A673 (cell line): ENCODE data around the gene RRP1B. TPM values are rescaled to one million over a fixed set of nuclear protein-coding genes. Genes with fewer than 3 reads are reported as not detected.
"Not testable (repeated sequence)": the region's sequence is repeated elsewhere in the genome, so short reads cannot be mapped to it uniquely, and the experiment has no call there.

Source experiments
- BruUV-seq: library from RNA; stranded (reverse); fragments of 400-500 nt; replicated peaks from 2 replicates; lab custom pipeline; 2021; lab: Mats Ljungman, UMichigan
- CTCF ChIA-PET: fragments of 300-600 bp; sonication (Branson Sonifier 250); formaldehyde crosslinking; loops from one replicate; lab custom pipeline; 2022; ENCODE audit warnings: antibody characterized with exemption; lab: Charles Lee
- POLR2A ChIA-PET: fragments of 300-600 bp; sonication (Branson Sonifier 250); formaldehyde crosslinking; loops from one replicate; lab custom pipeline; 2022; ENCODE audit warnings: antibody characterized with exemption; ENCODE audit not compliant: low non-redundant PET; lab: Charles Lee
- DNase-seq: peaks from one replicate; pipeline ENCODE4 v3.0.0-alpha.2; 2015; ENCODE audit warnings: low spot score
- H3K27ac ChIP-seq: fragments of 200-600 bp; sonication (generic); 2 replicates; pipeline ENCODE4 v1.5.1; 2016; ENCODE audit warnings: mixed run types, low read depth, mild to moderate bottlenecking, mixed read lengths, antibody characterized with exemption, low read length; ENCODE audit not compliant: poor library complexity, severe bottlenecking
- H3K27me3 ChIP-seq: fragments of 200-600 bp; sonication (generic); replicated peaks from 2 replicates; pipeline ENCODE4 v1.6.1; 2017; ENCODE audit warnings: mixed run types, low read depth, mild to moderate bottlenecking, mixed read lengths, antibody characterized with exemption, low read length; ENCODE audit not compliant: insufficient read depth, poor library complexity
- H3K36me3 ChIP-seq: fragments of 200-600 bp; sonication (generic); 2 replicates; pipeline ENCODE4 v1.6.1; 2016; ENCODE audit warnings: mixed run types, mild to moderate bottlenecking, mixed read lengths, antibody characterized with exemption, low read length; ENCODE audit not compliant: insufficient read depth, poor library complexity, severe bottlenecking
- H3K4me1 ChIP-seq: fragments of 200-600 bp; sonication (generic); 2 replicates; pipeline ENCODE4 v1.6.1; 2017; ENCODE audit warnings: mixed run types, mild to moderate bottlenecking, mixed read lengths, antibody characterized with exemption, low read length; ENCODE audit not compliant: insufficient read depth, poor library complexity, severe bottlenecking
- H3K4me3 ChIP-seq: fragments of 200-600 bp; sonication (generic); 2 replicates; pipeline ENCODE4 v1.5.1; 2016; ENCODE audit warnings: low read depth, mixed run types, mild to moderate bottlenecking, mixed read lengths, low read length; ENCODE audit not compliant: poor library complexity, severe bottlenecking
- H3K9me3 ChIP-seq: fragments of 200-600 bp; sonication (generic); 2 replicates; pipeline ENCODE4 v1.6.1; 2016; ENCODE audit warnings: mixed run types, low read depth, mild to moderate bottlenecking, mixed read lengths, antibody characterized with exemption, low read length; ENCODE audit not compliant: poor library complexity, severe bottlenecking
- EZH2 ChIP-seq: fragments of 200-600 bp; sonication (generic); IDR thresholded peaks from 2 replicates; pipeline ENCODE4 v1.6.1; 2017; ENCODE audit warnings: borderline replicate concordance, low read depth, mild to moderate bottlenecking, mixed read lengths, antibody characterized with exemption, low read length; ENCODE audit not compliant: poor library complexity, severe bottlenecking
- intact Hi-C: fragments of 100-400 bp; cut with micrococcal nuclease; formaldehyde crosslinking; loops from one replicate; pipeline ENCODE4 v1.10.0; 2022; ENCODE audit not compliant: unreplicated experiment
- total RNA-seq: library from RNA; stranded (reverse); gene quantifications from 2 replicates; pipeline ENCODE4 v1.2.3, GENCODE V29; 2021
- TF ChIP-seq, protein P1 (sequence below): fragments of 300-800, 200-600 bp; sonication (generic); conservative IDR thresholded peaks from 2 replicates; pipeline ENCODE4 v1.5.1; 2017; ENCODE audit warnings: low read depth, mild to moderate bottlenecking, antibody characterized with exemption, low read length, moderate library complexity, mixed read lengths

RRP1B gene
- total RNA-seq, 1 experiment from 2014 or later, result 73.5 TPM

DNA sequence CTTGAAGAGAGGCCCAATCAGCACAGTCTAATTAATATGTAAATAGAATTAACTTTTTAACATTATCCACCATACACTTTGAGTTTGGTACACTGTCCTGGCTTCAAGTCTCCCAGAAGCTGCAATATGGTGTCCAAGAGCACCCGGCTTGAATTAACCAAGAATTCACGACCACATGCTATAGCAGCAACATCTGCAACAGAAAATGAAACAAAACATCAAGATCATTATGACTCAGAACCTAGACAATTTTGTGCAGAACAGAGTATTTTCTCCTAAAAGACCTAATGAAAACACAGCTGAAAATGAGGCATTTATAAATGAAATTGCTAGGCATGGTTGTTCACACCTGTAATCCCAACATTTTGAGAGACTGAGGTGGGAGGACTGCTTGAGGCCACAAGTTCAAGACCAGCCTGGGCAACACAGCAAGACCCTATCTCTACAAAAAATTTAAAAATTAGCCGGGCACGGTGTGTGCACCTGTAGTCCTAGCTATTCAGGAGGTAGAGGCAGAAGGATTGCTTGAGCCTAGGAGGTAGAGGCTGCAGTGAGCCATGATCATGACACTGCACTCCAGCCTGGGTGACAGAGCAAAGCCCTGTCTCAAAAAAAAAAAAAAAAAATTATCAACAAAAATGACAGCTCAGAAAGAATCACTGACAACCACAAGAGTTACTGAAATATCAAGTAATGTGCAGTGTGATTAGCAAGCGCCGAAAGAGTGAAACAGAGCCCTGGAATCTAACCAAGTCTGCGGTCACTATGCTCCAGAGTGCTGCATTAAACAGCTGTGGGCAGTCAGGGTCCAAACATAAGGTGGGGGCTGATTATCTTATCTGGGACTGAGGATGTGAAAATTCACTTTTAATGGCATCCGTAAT lies 45.4 kb upstream of the RRP1B start:
- no peak overlapping the region for H3K4me3 ChIP-seq
- CTCF ChIA-PET, result no interaction called here
- peaks cover 12% of the 10 kb centered on the region for H3K4me1 ChIP-seq
- intact Hi-C loops, result no loop called here
- TF ChIP-seq EZH2, result no peak
- TF ChIP-seq, protein P1, sequence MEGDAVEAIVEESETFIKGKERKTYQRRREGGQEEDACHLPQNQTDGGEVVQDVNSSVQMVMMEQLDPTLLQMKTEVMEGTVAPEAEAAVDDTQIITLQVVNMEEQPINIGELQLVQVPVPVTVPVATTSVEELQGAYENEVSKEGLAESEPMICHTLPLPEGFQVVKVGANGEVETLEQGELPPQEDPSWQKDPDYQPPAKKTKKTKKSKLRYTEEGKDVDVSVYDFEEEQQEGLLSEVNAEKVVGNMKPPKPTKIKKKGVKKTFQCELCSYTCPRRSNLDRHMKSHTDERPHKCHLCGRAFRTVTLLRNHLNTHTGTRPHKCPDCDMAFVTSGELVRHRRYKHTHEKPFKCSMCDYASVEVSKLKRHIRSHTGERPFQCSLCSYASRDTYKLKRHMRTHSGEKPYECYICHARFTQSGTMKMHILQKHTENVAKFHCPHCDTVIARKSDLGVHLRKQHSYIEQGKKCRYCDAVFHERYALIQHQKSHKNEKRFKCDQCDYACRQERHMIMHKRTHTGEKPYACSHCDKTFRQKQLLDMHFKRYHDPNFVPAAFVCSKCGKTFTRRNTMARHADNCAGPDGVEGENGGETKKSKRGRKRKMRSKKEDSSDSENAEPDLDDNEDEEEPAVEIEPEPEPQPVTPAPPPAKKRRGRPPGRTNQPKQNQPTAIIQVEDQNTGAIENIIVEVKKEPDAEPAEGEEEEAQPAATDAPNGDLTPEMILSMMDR, result no peak
- POLR2A ChIA-PET, result no interaction called here
- no peak for DNase-seq
- no peaks in the 10 kb centered on the region for H3K9me3 ChIP-seq
- H3K27ac ChIP-seq, result no peak overlapping the region
- BruUV-seq, result no TSS peak
- H3K36me3 ChIP-seq, result no peaks in the 10 kb centered on the region
- no peaks in the 10 kb centered on the region for H3K27me3 ChIP-seq

DNA sequence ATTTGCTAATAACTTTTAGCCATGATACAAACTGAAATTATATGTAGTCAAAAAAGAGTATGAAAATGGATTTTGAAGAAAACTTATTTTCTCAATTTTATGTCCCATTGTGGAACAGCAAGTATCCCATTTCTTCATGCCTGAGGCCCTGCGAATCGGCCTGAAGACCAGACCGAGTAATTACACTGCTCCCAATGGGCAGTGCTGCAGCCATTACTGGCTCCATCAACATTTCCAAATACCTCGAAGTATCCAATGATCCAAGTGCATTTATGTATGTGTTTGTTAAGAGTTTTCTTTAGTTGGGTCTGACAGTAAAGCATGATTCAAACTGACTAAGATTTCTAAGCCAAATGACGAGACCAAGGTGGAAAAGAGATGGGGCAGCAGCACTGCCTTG lies 44.5 kb upstream of the RRP1B start:
- no peak overlapping the region for H3K27ac ChIP-seq
- intact Hi-C loops, result no loop called here
- H3K4me1 ChIP-seq, result peaks cover 3% of the 10 kb centered on the region
- no peaks in the 10 kb centered on the region for H3K27me3 ChIP-seq
- no peak for DNase-seq
- BruUV-seq, result no TSS peak
- H3K9me3 ChIP-seq, result no peaks in the 10 kb centered on the region
- POLR2A ChIA-PET, result no interaction called here
- no peaks in the 10 kb centered on the region for H3K36me3 ChIP-seq
- TF ChIP-seq, protein P1, result no peak
- TF ChIP-seq EZH2, result no peak
- CTCF ChIA-PET, result no interaction called here
- no peak overlapping the region for H3K4me3 ChIP-seq

DNA sequence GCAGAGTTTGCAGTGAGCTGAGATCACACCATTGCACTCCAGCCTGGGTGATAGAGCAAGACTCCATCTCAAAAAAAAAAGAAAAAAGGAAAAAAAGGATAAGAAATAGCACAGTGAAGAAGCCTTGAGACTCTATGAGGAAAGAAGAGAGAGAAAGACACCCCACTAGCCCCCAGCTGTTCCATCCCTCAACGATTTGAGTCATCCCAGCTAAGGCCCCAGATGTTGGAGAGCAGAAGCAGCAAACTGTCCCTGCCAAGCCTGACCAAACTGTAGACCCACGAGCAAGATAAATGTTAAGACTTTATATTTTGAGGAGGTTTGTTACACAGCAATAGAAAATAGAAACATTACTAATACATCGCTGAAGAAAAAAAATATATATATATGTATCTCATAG lies 42.5 kb upstream of the RRP1B start:
- intact Hi-C loops, POLR2A ChIA-PET, H3K4me1 ChIP-seq, H3K9me3 ChIP-seq, DNase-seq, H3K36me3 ChIP-seq, H3K27me3 ChIP-seq, H3K4me3 ChIP-seq, H3K27ac ChIP-seq, CTCF ChIA-PET, BruUV-seq: not testable (repeated sequence)
